CD4-positive, alpha-beta T cell treated with Interleukin-12 subunit alpha and Interleukin-12 subunit beta, for 1 hour (primary cell): Measurements from ENCODE around the gene MRM1.
"Not testable (repeated sequence)": the region's sequence is repeated elsewhere in the genome, so short reads cannot be mapped to it uniquely, and the experiment has no call there.

Experiments
- DNase-seq: peaks from one replicate; pipeline ENCODE4 v3.0.0-alpha.2; 2020

The MRM1 gene

GRCh38 chr17:36602030-36602748, 806 bp downstream of the MRM1 start:
- DNase-seq = no peak

GRCh38 chr17:36602924-36603384, 1.6 kb downstream of the MRM1 start:
- peak; percentile 82 for DNase-seq

- not testable (repeated sequence) for DNase-seq
Observed at GRCh38 chr17:36605028-36605427, 3.6 kb downstream of the MRM1 start.

- no peak for DNase-seq
Observed at GRCh38 chr17:36608280-36608679, 6.9 kb downstream of the MRM1 start.

GRCh38 chr17:36608794-36609497, 7.6 kb downstream of the MRM1 start:
- DNase-seq = no peak

- no peak for DNase-seq
Observed at GRCh38 chr17:36609498-36609862, 8.1 kb downstream of the MRM1 start.

GRCh38 chr17:36610474-36610873, 9.1 kb downstream of the MRM1 start:
- DNase-seq = no peak

GRCh38 chr17:36611345-36612072, 10.1 kb downstream of the MRM1 start:
- DNase-seq = no peak

GRCh38 chr17:36612323-36612722, 10.9 kb downstream of the MRM1 start:
- no peak for DNase-seq

GRCh38 chr17:36613155-36613554, 11.8 kb downstream of the MRM1 start:
- no peak for DNase-seq

- no peak for DNase-seq
Observed at GRCh38 chr17:36614081-36614480, 12.7 kb downstream of the MRM1 start.

- DNase-seq = no peak
Observed at GRCh38 chr17:36614933-36615332, 13.6 kb downstream of the MRM1 start.

GRCh38 chr17:36616061-36617029, 15.0 kb downstream of the MRM1 start:
- DNase-seq = no peak

GRCh38 chr17:36617773-36618172, 16.4 kb downstream of the MRM1 start:
- no peak for DNase-seq

- DNase-seq = no peak
Observed at GRCh38 chr17:36623281-36623680, 21.9 kb downstream of the MRM1 start.

GRCh38 chr17:36625188-36625587, 23.8 kb downstream of the MRM1 start:
- no peak for DNase-seq

GRCh38 chr17:36627101-36627500, 25.7 kb downstream of the MRM1 start:
- no peak for DNase-seq

GRCh38 chr17:36628576-36628975, 27.2 kb downstream of the MRM1 start:
- DNase-seq = no peak

- peak; percentile 80 for DNase-seq
Observed at GRCh38 chr17:36629252-36629847, 28.0 kb downstream of the MRM1 start.

GRCh38 chr17:36629970-36630502, 28.7 kb downstream of the MRM1 start:
- DNase-seq = no peak

- no peak for DNase-seq
Observed at GRCh38 chr17:36631022-36631421, 29.6 kb downstream of the MRM1 start.
